Endothelial cell of umbilical vein (primary cell): Measurements from ENCODE around the gene TSC22D3. TPM values are rescaled to one million over a fixed set of nuclear protein-coding genes. Genes with fewer than 3 reads are reported as not detected.

Experiments
- BruUV-seq: library from RNA; stranded (reverse); fragments of 400-500 nt; replicated peaks from 2 replicates; lab custom pipeline; 2021; lab: Mats Ljungman, UMichigan
- CTCF ChIA-PET: fragments of 300-600, 350-600 bp; sonication (Branson Sonifier 250); formaldehyde crosslinking; loops from one replicate; lab custom pipeline; 2021; ENCODE audit warnings: antibody characterized with exemption, inconsistent platforms; lab: Charles Lee
- POLR2A ChIA-PET: fragments of 300-600, 350-600 bp; sonication (Branson Sonifier 250); formaldehyde crosslinking; loops from one replicate; lab custom pipeline; 2021; ENCODE audit warnings: antibody characterized with exemption, inconsistent platforms; lab: Charles Lee
- DNase-seq: peaks from one replicate; pipeline ENCODE4 v3.0.0-alpha.2; 2011; ENCODE audit warnings: low read depth, low spot score
- FAIRE-seq: peaks from 2 replicates; lab custom pipeline; 2011; peaks lifted over from hg19 to GRCh38; lab: Jason Lieb, UNC
- H2AFZ ChIP-seq: 2 replicates; pipeline ENCODE4 v1.6.0; 2012; ENCODE audit warnings: low read depth, low read length, control low read depth, inconsistent platforms
- H3K27ac ChIP-seq: 2 replicates; pipeline ENCODE4 v1.5.1; 2011; ENCODE audit warnings: low read depth, mild to moderate bottlenecking, control low read depth, low read length, moderate library complexity; ENCODE audit not compliant: insufficient read depth
- H3K27me3 ChIP-seq, 2 experiments: 2 replicates each; pipeline versions ENCODE4 v1.6.0 to v1.6.1; 2011; ENCODE audit warnings: low read length in 2 of 2, mixed read lengths in 1 of 2; ENCODE audit not compliant: control insufficient read depth in 2 of 2, insufficient read depth in 2 of 2
- H3K36me3 ChIP-seq, 2 experiments: 2 replicates in 1 of 2; 3 replicates in 1 of 2; pipeline ENCODE4 v1.5.1; 2011; ENCODE audit warnings: low read length in 2 of 2, mild to moderate bottlenecking in 1 of 2, moderate library complexity in 1 of 2; ENCODE audit not compliant: control insufficient read depth in 2 of 2, insufficient read depth in 2 of 2; ENCODE audit errors: extremely low read depth in 1 of 2
- H3K4me1 ChIP-seq: 3 replicates; pipeline ENCODE4 v1.5.1; 2011; ENCODE audit warnings: mild to moderate bottlenecking, low read length; ENCODE audit not compliant: control insufficient read depth, insufficient read depth; ENCODE audit errors: extremely low read depth
- H3K4me2 ChIP-seq: 2 replicates; pipeline ENCODE4 v1.6.1; 2011; ENCODE audit warnings: low read length, control low read depth, mixed read lengths; ENCODE audit not compliant: insufficient read depth
- H3K4me3 ChIP-seq, 3 experiments: fragments of 200-600 bp in 1 of 3; sonication (generic), shearing (Covaris generic) in 1 of 3; replicated peaks in 1 of 3; 2 replicates each; pipeline ENCODE4 v1.5.1; 2011 to 2016; ENCODE audit warnings: control low read depth in 3 of 3, low read length in 3 of 3, mild to moderate bottlenecking in 2 of 3, inconsistent platforms in 1 of 3, low read depth in 1 of 3, moderate library complexity in 1 of 3; ENCODE audit not compliant: insufficient read depth in 1 of 3
- H3K79me2 ChIP-seq: 2 replicates; pipeline ENCODE4 v1.6.0; 2012; ENCODE audit warnings: low read length, inconsistent platforms; ENCODE audit not compliant: control insufficient read depth, insufficient read depth
- H3K9ac ChIP-seq: replicated peaks from 2 replicates; pipeline ENCODE3; 2011; ENCODE audit warnings: low read length, control low read depth; ENCODE audit not compliant: insufficient read depth; ENCODE audit errors: extremely low read depth
- H3K9me1 ChIP-seq: replicated peaks from 3 replicates; pipeline ENCODE4 v1.6.0; 2011; ENCODE audit warnings: mild to moderate bottlenecking, low read length; ENCODE audit not compliant: control insufficient read depth, insufficient read depth; ENCODE audit errors: extremely low read depth
- H3K9me3 ChIP-seq: replicated peaks from 2 replicates; pipeline ENCODE4 v1.5.1; 2012; ENCODE audit warnings: low read length, inconsistent platforms; ENCODE audit not compliant: control insufficient read depth, insufficient read depth
- H4K20me1 ChIP-seq: replicated peaks from 2 replicates; pipeline ENCODE3; 2011; ENCODE audit warnings: mild to moderate bottlenecking, low read length; ENCODE audit not compliant: control insufficient read depth, insufficient read depth; ENCODE audit errors: extremely low read depth
- EZH2 ChIP-seq: IDR thresholded peaks from 2 replicates; pipeline ENCODE4 v1.6.1; 2012; ENCODE audit warnings: borderline replicate concordance, low read depth, mild to moderate bottlenecking, moderate library complexity, low read length, inconsistent platforms; ENCODE audit not compliant: severe bottlenecking
- FOS ChIP-seq: IDR thresholded peaks from 2 replicates; pipeline ENCODE4 v1.6.1; 2011; ENCODE audit warnings: mild to moderate bottlenecking, low read length, moderate library complexity, borderline replicate concordance; ENCODE audit not compliant: insufficient read depth
- GATA2 ChIP-seq: IDR thresholded peaks from 2 replicates; pipeline ENCODE4 v1.7.0; 2011; ENCODE audit warnings: low read depth, mild to moderate bottlenecking, moderate library complexity, mixed read lengths, low read length; ENCODE audit not compliant: insufficient read length, insufficient read depth
- JUN ChIP-seq: IDR thresholded peaks from 2 replicates; pipeline ENCODE4 v1.6.1; 2011; ENCODE audit warnings: borderline replicate concordance, low read depth; ENCODE audit not compliant: insufficient read length, insufficient read depth
- MAX ChIP-seq: IDR thresholded peaks from 2 replicates; pipeline ENCODE4 v1.6.1; 2011; ENCODE audit not compliant: insufficient read depth, insufficient read length
- MYC ChIP-seq: IDR thresholded peaks from one replicate; pipeline ENCODE4 v1.6.1; 2011; ENCODE audit warnings: mild to moderate bottlenecking, low read depth, low read length
- POLR2A ChIP-seq: IDR thresholded peaks from 2 replicates; pipeline ENCODE4 v1.6.1; 2012; ENCODE audit warnings: low read depth, mild to moderate bottlenecking, control low read depth, low read length
- POLR2AphosphoS5 ChIP-seq: IDR thresholded peaks from 2 replicates; pipeline ENCODE4 v1.6.1; 2012; ENCODE audit warnings: low read depth, mild to moderate bottlenecking, control low read depth, low read length, moderate library complexity; ENCODE audit not compliant: insufficient read depth
- dilution Hi-C: fragments of 300-500 bp; cut with MboI; formaldehyde crosslinking; loops from one replicate; pipeline ENCODE4 v1.15.0; 2019; ENCODE audit warnings: low sequenced_read_pairs; ENCODE audit not compliant: extremely low pct_ligation_motif_present
- intact Hi-C: fragments of 100-400 bp; cut with micrococcal nuclease; formaldehyde crosslinking; loops from one replicate; pipeline ENCODE4 v1.10.0; 2022
- polyA plus RNA-seq, 4 experiments: library from polyadenylated mRNA; depleted of rRNA in 3 of 4; stranded (reverse) in 3 of 4; unstranded in 1 of 4; fragments of >200 nt; gene quantifications; 2 replicates each; pipeline versions ENCODE4 v1.2.1 to v1.2.3, GENCODE V29; 2011 to 2012; ENCODE audit warnings: missing spikeins in 1 of 4
- total RNA-seq: library from RNA; stranded (reverse); gene quantifications from 2 replicates; pipeline ENCODE4 v1.2.3, GENCODE V29; 2021
- TF ChIP-seq, protein P1 (sequence below), 2 donors: IDR thresholded peaks; 1 replicate in 1 of 2; 2 replicates in 1 of 2; pipeline ENCODE4 v1.5.1; 2011; ENCODE audit warnings: low read length in 2 of 2, mild to moderate bottlenecking in 2 of 2, moderate library complexity in 2 of 2, control low read depth in 1 of 2, inconsistent platforms in 1 of 2, low read depth in 1 of 2; ENCODE audit not compliant: insufficient read depth in 1 of 2; ENCODE audit errors: extremely low read depth in 1 of 2

The TSC22D3 gene
- total and polyA plus RNA-seq, 2 donors (not counting 3 experiments of a cell fraction or from before 2014, with no cell fraction given) = 21.1 to 37.4 TPM

- dilution Hi-C loops = no loop called here
- Histone ChIP-seq H3K4me1 (no peaks in the 10 kb centered on the region), H3K9ac (no peak overlapping the region)
Observed at GRCh38 chrX:107700317-107700774, 75.2 kb downstream of the TSC22D3 start.

GRCh38 chrX:107699616-107700015, 76.0 kb downstream of the TSC22D3 start:
- DNase-seq (no peak), FAIRE-seq (no peak)
- H2AFZ ChIP-seq = no peak overlapping the region
- H3K27me3 ChIP-seq = no peaks in the 10 kb centered on the region
- H3K9me1 ChIP-seq = no peaks in the 10 kb centered on the region
- dilution Hi-C loops (no loop called here), intact Hi-C loops (loop anchor here (2.0 kb wide), 1 partner anchor 13 kb away; no protein-coding TSS in a partner anchor)
- ChIA-PET POLR2A (no interaction called here), CTCF (no interaction called here)
- TF ChIP-seq FOS (no peak), POLR2A (no peak), MYC (no peak), JUN (no peak), GATA2 (no peak), MAX (no peak), EZH2 (no peak), POLR2AphosphoS5 (no peak)
- TF ChIP-seq, protein P1, sequence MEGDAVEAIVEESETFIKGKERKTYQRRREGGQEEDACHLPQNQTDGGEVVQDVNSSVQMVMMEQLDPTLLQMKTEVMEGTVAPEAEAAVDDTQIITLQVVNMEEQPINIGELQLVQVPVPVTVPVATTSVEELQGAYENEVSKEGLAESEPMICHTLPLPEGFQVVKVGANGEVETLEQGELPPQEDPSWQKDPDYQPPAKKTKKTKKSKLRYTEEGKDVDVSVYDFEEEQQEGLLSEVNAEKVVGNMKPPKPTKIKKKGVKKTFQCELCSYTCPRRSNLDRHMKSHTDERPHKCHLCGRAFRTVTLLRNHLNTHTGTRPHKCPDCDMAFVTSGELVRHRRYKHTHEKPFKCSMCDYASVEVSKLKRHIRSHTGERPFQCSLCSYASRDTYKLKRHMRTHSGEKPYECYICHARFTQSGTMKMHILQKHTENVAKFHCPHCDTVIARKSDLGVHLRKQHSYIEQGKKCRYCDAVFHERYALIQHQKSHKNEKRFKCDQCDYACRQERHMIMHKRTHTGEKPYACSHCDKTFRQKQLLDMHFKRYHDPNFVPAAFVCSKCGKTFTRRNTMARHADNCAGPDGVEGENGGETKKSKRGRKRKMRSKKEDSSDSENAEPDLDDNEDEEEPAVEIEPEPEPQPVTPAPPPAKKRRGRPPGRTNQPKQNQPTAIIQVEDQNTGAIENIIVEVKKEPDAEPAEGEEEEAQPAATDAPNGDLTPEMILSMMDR (IDR thresholded peaks at IDR 0.05; ENCODE audit: extremely low read depth in 1 of 2, insufficient read depth in 1 of 2, low read depth in 1 of 2, low read length in 2 of 2) = no peak
- H3K36me3 ChIP-seq = no peaks in the 10 kb centered on the region
- no peaks in the 10 kb centered on the region for H3K4me1 ChIP-seq
- H4K20me1 ChIP-seq = no peaks in the 10 kb centered on the region
- H3K9me3 ChIP-seq = no peaks in the 10 kb centered on the region
- H3K4me3 ChIP-seq = no peak overlapping the region
- H3K4me2 ChIP-seq = no peak overlapping the region
- no TSS peak for BruUV-seq
- H3K27ac ChIP-seq = no peak overlapping the region
- H3K9ac ChIP-seq = no peak overlapping the region
- H3K79me2 ChIP-seq = no peaks in the 10 kb centered on the region

More at GRCh38 chrX:107700317-107700774, 75.2 kb downstream of the TSC22D3 start:
- no TSS peak for BruUV-seq
- FAIRE-seq = peak; percentile 76
- intact Hi-C loops = loop anchor here (2.0 kb wide), 1 partner anchor 14 kb away; no protein-coding TSS in a partner anchor
- Histone ChIP-seq H3K9me1 (no peaks in the 10 kb centered on the region), H3K36me3 (no peaks in the 10 kb centered on the region), H3K4me3 (no peak overlapping the region), H3K79me2 (no peaks in the 10 kb centered on the region), H4K20me1 (no peaks in the 10 kb centered on the region), H3K27ac (no peak overlapping the region), H3K27me3 (no peaks in the 10 kb centered on the region), H2AFZ (peak overlapping the region; percentile 4), H3K9me3 (no peaks in the 10 kb centered on the region), H3K4me2 (no peak overlapping the region)
- ChIA-PET POLR2A (no interaction called here), CTCF (no interaction called here)
- no peak for DNase-seq
- no peak for TF ChIP-seq POLR2AphosphoS5
- TF ChIP-seq EZH2 = no peak
- no peak for TF ChIP-seq FOS
- TF ChIP-seq GATA2 = no peak
- TF ChIP-seq POLR2A = no peak
- no peak for TF ChIP-seq JUN
